ENCODE results near the gene MFF. TPM values are rescaled to one million over a fixed set of nuclear protein-coding genes. Genes with fewer than 3 reads are reported as not detected.

MFF gene
- total and polyA plus RNA-seq, 2 donors (not counting 3 experiments of a cell fraction or from before 2014, with no cell fraction given): 36.3 to 65.1 TPM

- Histone ChIP-seq H3K27me3 (ENCODE audit: control insufficient read depth in 2 of 2, insufficient read depth in 2 of 2, low read length in 2 of 2) (no peaks in the 10 kb centered on the region), H3K4me2 (ENCODE audit: insufficient read depth, low read length) (no peak overlapping the region), H3K27ac (ENCODE audit: insufficient read depth, low read depth, low read length) (no peak overlapping the region), H3K9ac (replicated peaks; ENCODE audit: extremely low read depth, insufficient read depth, low read length) (no peak overlapping the region), H3K4me1 (ENCODE audit: control insufficient read depth, extremely low read depth, insufficient read depth, low read length) (no peaks in the 10 kb centered on the region), H3K4me3 (replicated peaks in 1 of 3; ENCODE audit: insufficient read depth in 1 of 3, low read depth in 1 of 3, low read length in 3 of 3) (no peak overlapping the region), H3K79me2 (ENCODE audit: control insufficient read depth, insufficient read depth, low read length) (no peaks in the 10 kb centered on the region), H3K9me3 (replicated peaks; ENCODE audit: control insufficient read depth, insufficient read depth, low read length) (no peaks in the 10 kb centered on the region), H4K20me1 (replicated peaks; ENCODE audit: control insufficient read depth, extremely low read depth, insufficient read depth, low read length) (no peaks in the 10 kb centered on the region), H2AFZ (ENCODE audit: low read depth, low read length) (no peak overlapping the region), H3K9me1 (replicated peaks; ENCODE audit: control insufficient read depth, extremely low read depth, insufficient read depth, low read length) (no peaks in the 10 kb centered on the region), H3K36me3 (ENCODE audit: control insufficient read depth in 2 of 2, extremely low read depth in 1 of 2, insufficient read depth in 2 of 2, low read length in 2 of 2) (no peaks in the 10 kb centered on the region)
- no peak for DNase-seq (ENCODE audit: low read depth, low spot score)
- intact Hi-C loops (cut with micrococcal nuclease) (no loop called here), dilution Hi-C loops (cut with MboI; ENCODE audit: extremely low pct_ligation_motif_present, low sequenced_read_pairs) (no loop called here)
- ChIA-PET POLR2A (no interaction called here), CTCF (no interaction called here)
- FAIRE-seq: no peak
- BruUV-seq (replicated peaks): no TSS peak
- no peak for TF ChIP-seq MYC (IDR thresholded peaks at IDR 0.05; ENCODE audit: low read depth, low read length)
- no peak for TF ChIP-seq EZH2 (IDR thresholded peaks at IDR 0.05; ENCODE audit: borderline replicate concordance, low read depth, low read length, severe bottlenecking)
- no peak for TF ChIP-seq GATA2 (IDR thresholded peaks at IDR 0.05; ENCODE audit: insufficient read depth, insufficient read length, low read depth, low read length)
- no peak for TF ChIP-seq POLR2AphosphoS5 (IDR thresholded peaks at IDR 0.05; ENCODE audit: insufficient read depth, low read depth, low read length)
- TF ChIP-seq FOS (IDR thresholded peaks at IDR 0.05; ENCODE audit: borderline replicate concordance, insufficient read depth, low read length): no peak
These were observed 52.7 kb downstream of the MFF start for GRCh38 chr2:227377467-227378351.

- no peaks in the 10 kb centered on the region for H3K9me3 ChIP-seq (replicated peaks; ENCODE audit: control insufficient read depth, insufficient read depth, low read length)
- H3K4me1 ChIP-seq (ENCODE audit: control insufficient read depth, extremely low read depth, insufficient read depth, low read length): no peaks in the 10 kb centered on the region
- dilution Hi-C loops (cut with MboI; ENCODE audit: extremely low pct_ligation_motif_present, low sequenced_read_pairs) (no loop called here), intact Hi-C loops (cut with micrococcal nuclease) (no loop called here)
- CTCF ChIA-PET: no interaction called here
- no peak overlapping the region for H3K4me2 ChIP-seq (ENCODE audit: insufficient read depth, low read length)
- H3K9me1 ChIP-seq (replicated peaks; ENCODE audit: control insufficient read depth, extremely low read depth, insufficient read depth, low read length): no peaks in the 10 kb centered on the region
- no peak overlapping the region for H3K4me3 ChIP-seq (replicated peaks in 1 of 3; ENCODE audit: insufficient read depth in 1 of 3, low read depth in 1 of 3, low read length in 3 of 3)
- no peak overlapping the region for H3K27ac ChIP-seq (ENCODE audit: insufficient read depth, low read depth, low read length)
- TF ChIP-seq JUN (IDR thresholded peaks at IDR 0.05; ENCODE audit: borderline replicate concordance, insufficient read depth, insufficient read length, low read depth): no peak
- H3K27me3 ChIP-seq (ENCODE audit: control insufficient read depth in 2 of 2, insufficient read depth in 2 of 2, low read length in 2 of 2): no peaks in the 10 kb centered on the region
- H3K36me3 ChIP-seq (ENCODE audit: control insufficient read depth in 2 of 2, extremely low read depth in 1 of 2, insufficient read depth in 2 of 2, low read length in 2 of 2): no peaks in the 10 kb centered on the region
- POLR2A ChIA-PET: no interaction called here
- no peaks in the 10 kb centered on the region for H4K20me1 ChIP-seq (replicated peaks; ENCODE audit: control insufficient read depth, extremely low read depth, insufficient read depth, low read length)
- H3K79me2 ChIP-seq (ENCODE audit: control insufficient read depth, insufficient read depth, low read length): no peaks in the 10 kb centered on the region
- BruUV-seq (replicated peaks): no TSS peak
- no peak for FAIRE-seq
- no peak overlapping the region for H2AFZ ChIP-seq (ENCODE audit: low read depth, low read length)
- DNase-seq (ENCODE audit: low read depth, low spot score): no peak
- H3K9ac ChIP-seq (replicated peaks; ENCODE audit: extremely low read depth, insufficient read depth, low read length): no peak overlapping the region
These were observed 53.3 kb downstream of the MFF start for GRCh38 chr2:227378371-227378782.

Data from endothelial cell of umbilical vein (primary cell).